GM18907 (cell line): ENCODE results near the gene PET117.
"Not testable (repeated sequence)": the region's sequence is repeated elsewhere in the genome, so short reads cannot be mapped to it uniquely, and the experiment has no call there.

Source experiments
- ATAC-seq: cut with Tn5 transposase; IDR thresholded peaks from one replicate; pipeline ENCODE4 v1.9.1; 2021; ENCODE audit warnings: mild to moderate bottlenecking, moderate library complexity; ENCODE audit not compliant: unreplicated experiment

PET117 gene, protein sequence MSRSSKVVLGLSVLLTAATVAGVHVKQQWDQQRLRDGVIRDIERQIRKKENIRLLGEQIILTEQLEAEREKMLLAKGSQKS

DNA sequence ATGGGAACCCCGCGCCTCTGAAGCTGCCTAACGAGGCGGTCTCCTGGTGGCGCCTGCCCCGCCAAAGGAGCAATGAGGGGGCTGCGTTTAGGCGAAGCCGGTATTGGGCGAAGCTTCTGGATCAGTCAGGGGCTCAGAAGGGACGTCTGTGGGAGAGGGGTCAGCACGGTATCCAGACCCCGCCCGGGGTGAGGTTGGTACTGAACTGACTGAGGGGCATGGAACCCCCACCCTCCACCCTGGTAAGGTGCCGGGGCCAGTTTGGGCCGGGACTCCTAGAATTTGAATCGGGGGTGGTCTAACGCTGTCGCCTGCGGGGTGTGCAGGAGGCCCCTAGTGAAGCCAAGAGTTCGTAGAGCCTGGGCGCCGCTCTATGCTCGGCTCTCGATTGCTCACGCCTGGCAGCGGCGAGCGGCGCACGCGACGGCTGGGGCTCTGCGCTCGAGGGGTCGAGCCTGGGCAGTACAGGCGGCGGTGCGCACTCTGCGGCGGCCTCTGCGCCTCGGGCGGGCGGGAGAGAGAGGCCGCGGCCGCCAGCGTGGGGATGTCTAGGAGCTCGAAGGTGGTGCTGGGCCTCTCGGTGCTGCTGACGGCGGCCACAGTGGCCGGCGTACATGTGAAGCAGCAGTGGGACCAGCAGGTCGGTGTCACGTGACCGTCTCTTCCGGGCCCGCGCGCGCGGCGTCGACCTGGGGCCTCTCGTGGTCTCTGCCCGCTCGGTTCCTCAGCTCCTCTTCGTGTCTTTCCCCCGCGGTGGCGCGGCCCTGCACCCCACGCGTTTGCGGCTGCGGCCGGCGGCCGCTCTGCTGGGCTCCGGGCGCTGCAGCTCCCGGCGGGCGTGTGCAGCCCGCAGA lies at the start of gene PET117, which contains the start of gene KAT14:
Gene PET117 (plus strand): TSS at position 452 of the 854 bp plus-strand sequence. CDS start 93 bp downstream, at position 545.
Gene KAT14 (plus strand): TSS at position 452 of the 854 bp plus-strand sequence. CDS start 4,798 bp downstream, outside the sequence.
- peak; percentile 89 for ATAC-seq

DNA sequence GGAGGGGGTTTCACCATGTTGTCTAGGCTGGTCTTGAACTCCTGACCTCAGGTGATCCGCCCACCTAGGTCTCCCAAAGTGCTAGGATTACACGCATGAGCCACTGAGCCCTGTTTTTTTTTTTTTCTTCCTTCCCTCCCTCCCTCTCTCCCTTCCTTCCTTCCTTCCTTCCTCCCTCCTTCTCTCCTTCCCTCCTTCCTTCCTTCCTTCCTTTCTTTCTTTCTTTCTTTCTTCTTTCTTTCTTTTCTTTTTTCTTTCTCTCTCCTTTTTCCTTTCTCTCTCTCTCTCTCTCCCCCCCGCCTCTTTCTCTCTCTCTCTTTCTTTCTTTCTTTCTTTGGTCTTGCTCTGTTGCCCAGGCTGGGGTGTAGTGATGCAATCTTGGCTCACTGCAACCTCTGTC lies 49.4 kb upstream of the PET117 start:
- ATAC-seq: not testable (repeated sequence)

DNA sequence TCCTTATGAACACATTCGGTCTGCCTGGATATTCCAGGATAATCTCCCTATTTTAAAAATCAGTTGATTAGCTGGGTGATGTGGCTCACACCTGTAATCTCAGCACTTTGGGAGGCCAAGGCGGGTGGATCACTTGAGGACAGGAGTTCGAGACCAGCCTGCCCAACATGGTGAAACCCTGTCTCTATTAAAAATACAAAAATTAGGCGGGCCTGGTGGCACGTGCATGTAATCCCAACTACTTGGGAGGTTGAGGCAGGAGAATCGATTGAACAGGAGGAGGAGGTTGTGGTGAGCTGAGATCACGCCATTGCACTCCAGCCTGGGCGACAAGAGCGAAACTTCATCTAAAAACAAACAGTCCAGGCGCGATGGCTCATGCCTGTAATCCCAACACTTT lies 48.8 kb upstream of the PET117 start:
- not testable (repeated sequence) for ATAC-seq

DNA sequence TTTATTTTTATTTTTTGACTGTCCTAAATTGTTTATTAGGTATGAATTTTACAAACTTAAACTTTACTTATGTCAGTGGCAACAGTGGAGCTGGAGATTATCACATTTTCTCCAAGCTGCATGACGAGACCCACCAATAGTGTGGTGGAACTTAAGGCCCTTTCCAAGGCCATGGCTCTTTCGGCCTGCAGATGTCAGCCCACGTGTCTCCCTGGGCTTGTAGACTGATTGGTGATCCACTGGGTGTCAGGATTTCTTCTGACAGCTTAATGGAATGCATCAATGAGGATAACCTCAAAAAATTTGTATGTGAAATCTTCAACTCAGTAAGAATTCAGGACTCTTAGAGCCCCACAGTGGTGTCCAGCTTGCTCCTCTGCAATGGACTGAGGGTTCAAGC lies 47.6 kb upstream of the PET117 start:
- no peak for ATAC-seq

DNA sequence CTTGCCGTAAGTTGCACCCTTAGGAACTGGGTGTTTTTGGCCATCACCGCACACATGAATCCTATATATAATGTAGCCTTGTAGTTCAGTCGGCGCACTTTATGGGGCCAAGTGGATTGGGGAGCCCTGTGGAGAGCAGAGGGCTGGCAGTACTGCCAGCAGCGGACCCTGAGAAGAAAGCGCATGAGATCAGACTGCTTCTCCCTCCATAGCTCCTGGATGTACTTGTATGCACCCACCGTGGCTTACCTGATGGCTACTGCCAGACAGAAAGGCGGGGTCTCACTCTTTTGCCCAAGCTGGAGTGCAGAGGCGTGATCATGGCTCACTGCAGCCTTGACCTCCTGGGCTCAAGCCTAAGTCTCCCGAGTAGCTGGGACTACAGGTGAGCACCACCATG lies 47.2 kb upstream of the PET117 start:
- no peak for ATAC-seq

DNA sequence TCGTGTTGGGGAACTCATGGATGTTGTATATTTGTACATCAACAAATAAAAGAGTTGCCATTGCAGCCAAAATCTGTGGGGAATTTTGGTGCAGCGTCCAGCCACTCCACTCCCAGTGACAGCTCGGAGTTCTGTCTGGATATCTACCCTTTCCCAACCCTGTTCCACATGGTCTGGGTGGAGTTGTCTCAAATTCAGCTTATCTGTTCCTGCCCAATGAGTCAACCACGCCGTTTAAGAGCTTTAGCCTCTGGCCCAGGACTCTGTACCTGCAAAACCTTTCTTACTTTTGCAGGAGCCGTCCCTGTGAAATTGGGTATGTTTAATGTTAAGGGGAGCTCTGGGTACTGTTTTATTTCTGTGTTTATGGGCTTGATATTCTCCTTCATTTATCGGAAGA lies 46.0 kb upstream of the PET117 start:
- no peak for ATAC-seq

DNA sequence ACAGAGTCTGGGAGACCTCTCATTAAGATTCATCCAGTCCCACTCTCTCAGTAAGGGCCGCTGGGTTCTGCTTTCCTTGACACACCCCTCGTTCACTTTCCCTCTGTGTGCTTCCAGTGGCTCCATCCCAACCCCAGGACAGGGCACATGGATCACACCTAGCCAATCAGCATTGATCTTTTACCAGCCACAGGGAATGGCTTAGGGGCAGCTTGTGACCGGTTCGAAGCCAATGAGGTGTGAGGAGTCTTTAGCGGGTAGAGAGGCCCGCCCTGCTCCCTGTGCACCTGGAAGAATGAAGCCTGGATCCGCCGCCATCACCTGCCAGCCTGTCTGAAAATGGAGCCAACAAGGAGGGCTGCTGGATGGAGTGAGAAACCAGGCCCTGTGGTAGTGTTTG lies 44.8 kb upstream of the PET117 start:
- ATAC-seq: no peak

DNA sequence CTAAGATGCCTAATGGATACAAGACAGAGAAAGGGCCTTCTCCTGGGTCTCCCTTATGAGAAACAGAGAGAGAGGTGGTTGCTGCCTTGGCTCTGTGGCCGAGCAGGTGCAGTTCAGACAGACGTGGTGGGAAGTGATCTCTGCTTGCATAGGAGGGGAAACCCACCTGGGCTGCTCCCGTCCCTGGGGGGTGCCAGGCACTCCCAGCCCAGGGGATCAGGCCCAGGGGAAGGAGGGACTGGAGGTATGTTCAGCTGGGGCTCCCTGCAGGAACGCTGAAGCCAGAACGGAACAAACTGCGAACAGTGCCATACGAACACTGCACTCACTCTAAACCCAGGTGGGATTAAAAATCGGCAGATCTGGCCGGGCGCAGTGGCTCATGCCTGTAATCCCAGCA lies 44.3 kb upstream of the PET117 start:
- ATAC-seq: no peak

DNA sequence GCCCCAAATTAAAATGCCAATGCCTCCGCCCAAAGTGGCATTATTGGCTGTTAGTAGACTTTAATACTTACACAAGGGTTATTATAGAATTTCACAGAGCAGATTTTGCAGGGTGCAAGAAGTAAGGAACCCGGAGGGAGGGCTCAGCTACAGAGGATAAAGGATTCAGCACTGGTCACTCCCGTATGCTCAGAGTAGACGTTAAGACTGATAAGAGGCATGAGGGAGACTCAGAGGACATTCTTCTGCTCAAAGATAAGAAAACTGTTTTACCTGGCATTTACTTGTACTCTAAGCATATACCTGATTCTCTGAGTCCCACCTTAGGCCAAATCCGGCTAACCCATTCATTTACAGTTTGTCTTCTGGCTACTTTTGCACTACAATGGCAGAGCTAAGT lies 43.5 kb upstream of the PET117 start:
- no peak for ATAC-seq

DNA sequence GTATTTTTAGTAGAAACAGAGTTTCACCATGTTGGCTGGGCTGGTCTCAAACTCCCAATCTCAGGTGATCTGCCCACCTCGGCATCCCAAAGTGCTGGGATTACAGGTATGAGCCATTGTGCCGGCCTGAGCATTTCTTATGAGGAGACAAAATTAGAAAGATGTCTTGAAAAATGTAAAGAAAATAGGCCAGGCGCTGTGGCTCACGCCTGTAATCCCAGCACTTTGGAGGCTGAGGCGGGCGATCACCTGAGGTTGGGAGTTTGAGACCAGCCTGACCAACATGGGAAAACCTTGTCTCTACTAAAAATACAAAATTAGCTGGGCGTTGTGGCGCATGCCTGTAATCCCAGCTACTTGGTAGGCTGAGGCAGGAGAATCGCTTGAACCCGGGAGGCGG lies 37.1 kb upstream of the PET117 start:
- not testable (repeated sequence) for ATAC-seq

DNA sequence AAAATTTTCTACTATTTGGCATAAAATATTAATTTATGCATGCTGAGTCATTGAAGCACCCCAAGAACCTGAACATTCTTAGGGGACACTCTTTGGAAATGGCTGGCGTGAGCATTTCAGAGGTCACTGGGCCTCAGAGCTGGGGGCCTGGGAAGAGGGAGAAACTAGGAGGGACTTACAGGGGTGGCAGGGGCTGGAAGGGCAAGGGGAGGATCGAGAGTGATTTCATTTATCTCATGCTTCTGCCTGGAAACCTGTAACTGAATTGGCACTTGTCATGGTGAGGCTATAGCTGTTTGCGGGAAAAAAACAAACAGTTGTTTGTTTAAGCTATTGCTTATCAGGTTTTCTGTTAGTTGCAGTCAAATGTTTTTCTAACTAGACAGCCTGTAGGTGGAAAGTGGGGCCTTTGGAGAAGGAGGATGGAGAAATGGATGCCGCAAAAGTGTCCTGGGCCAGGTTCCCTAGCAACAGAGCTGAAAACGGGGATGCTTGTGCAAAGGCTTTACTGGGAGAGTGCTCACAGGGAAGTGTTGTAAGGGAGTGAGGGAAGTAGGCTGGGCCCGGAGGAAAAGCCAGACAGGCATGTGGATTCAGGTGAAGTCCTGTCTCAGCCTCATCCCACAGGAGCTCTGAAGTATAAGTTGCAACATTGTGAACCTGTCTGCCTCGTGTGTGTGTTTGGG lies 36.4 kb upstream of the PET117 start:
- no peak for ATAC-seq

DNA sequence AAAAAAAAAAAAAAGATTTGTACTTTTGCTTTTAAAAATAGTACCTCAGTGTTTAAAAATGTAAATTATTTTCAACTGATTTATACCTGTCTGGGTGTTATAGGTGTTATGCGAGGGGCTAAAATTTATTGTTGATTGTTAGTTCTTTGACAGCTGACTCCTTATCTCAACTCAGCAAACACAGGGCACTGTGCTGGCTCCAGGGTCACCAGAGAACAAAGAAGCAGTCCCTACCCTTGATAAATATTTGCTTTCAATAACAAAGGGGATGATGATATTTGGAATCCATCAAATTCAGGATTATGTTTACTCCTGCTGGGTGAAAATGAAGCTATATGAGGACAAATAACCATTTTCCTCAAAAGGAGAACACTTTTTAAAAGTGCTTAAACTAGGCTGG lies 34.2 kb upstream of the PET117 start:
- ATAC-seq: no peak

DNA sequence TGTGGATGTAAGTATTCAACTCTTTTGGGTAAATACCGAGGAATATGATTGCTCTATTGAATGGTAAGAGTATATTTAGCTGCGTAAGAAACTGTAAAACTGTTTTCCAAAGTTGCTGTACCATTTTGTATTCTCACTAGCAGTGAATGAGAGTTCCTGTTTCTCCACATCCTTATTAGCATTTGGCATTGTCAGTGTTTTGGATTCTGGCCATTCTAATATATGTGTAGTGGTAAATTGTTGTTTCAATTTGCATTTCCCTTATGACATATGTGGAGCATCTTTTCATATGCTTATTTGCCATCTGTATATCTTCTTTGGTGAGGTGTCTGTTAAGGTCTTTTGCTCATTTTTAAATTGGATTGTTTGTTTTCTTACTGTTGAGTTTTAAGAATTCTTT lies 29.3 kb upstream of the PET117 start:
- no peak for ATAC-seq

DNA sequence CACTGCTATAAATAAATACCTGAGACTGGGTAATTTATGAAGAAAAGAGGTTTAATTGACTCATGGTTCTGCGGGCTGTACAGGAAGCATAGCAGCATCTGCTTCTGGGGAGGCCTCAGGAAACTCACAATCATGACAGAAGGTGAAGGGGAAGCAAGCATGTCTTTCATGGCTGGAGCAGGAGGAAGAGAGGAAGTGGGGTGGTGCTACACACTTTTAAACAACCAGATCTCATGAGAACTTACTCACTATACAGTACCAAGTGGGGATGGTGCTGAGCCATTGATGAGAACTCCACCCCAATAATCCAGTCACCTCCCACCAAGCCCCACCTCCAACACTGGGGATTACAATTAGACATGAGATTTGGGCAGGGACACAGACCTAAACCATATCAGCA lies 9.1 kb upstream of the PET117 start:
- ATAC-seq: not testable (repeated sequence)

DNA sequence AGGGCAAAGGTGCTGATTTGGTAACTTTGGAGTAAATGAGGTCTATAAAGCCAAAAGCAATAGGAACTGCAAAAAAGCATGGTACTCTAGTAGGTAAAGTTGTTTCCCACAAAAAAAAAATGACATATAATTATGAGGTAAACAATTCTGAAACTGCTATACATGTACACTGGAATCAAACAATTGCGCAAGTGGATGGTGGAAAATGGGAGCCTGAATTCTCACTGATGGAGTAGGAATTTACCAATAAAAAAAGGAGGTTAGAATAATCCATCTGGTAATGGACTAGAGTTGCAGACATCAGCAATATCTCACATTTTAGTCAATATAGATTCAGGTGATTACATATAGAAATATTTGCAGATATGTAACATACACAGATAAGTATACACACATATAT lies 5.0 kb upstream of the PET117 start:
- ATAC-seq: no peak

DNA sequence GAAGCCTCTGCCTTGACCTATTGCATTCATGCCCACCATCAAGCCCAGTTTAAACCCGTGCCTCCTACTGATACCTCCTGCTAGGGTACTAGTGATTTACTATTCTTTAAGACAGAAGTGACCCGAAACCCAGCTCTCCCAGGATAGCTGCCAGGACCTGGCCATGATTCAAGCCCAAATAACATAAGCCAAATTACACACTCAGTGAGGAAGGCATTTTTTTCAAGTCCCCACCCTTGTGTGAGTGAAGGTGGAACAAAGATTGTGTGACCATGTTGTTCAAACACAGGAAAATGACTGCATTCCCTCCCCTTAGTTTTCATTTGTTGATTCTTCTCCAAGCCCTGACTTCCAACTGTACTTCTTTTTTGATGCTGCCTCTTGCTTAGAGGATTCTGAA lies 3.7 kb upstream of the PET117 start:
- no peak for ATAC-seq

DNA sequence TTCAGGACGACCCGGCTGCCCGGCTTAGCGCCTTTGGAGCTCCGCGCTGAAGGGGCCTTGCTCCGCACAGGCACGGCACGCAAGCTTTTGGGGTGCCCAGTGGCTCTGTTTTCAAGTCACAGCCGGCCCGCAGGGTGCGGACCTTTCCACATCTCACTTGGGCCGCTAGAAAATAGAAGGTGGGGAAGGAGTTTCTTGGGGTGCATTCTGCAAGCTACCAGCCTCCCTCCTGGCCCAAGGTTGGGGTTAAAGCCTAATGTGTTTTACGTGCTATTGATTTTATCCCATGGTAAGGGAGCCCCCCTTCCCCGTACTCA lies 561 bp downstream of the PET117 start:
- peak; percentile 2 for ATAC-seq

DNA sequence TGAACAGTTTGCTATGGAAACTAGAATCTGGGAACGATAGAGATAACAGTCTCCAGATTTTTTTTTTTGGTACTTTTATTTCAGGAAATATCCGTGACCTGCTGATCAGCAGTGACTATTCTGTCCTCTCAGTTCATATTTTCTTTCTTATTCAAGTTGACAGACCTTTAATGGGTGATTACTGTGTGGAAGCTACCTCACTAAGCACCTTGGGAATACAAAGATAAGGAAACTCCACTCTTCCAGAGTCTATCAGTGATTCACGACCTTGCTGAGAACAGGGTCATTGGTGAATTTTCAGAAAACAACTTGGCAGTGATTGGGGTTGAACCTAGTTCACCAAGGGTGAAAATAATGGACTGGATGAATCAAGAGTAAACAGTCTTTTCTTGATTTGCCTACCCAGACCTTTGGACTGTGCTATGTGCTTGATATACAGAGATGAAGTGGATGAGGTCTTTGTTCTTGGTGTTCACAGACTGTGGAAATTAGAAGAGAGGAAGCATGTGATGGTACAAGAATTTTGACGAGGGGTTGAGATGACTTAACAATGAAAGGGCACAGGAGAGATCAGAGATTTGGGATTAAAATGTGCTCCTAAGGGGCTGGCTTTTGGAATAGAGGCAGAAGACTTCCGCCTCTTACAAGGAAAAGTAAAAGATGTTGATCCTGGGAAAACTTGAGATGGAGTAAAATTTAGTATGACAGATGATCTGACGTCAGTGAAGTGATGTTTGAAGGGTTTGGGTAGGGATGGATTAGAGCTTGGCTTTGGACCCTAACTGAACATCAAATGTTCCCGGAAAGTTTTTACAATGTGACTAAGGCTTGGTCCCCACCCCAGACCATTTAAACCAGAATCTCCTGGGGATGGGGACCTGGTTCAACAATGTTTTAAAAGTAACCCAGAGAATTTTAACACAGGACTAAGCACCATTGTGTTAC lies 1.2 kb downstream of the PET117 start:
- no peak for ATAC-seq

DNA sequence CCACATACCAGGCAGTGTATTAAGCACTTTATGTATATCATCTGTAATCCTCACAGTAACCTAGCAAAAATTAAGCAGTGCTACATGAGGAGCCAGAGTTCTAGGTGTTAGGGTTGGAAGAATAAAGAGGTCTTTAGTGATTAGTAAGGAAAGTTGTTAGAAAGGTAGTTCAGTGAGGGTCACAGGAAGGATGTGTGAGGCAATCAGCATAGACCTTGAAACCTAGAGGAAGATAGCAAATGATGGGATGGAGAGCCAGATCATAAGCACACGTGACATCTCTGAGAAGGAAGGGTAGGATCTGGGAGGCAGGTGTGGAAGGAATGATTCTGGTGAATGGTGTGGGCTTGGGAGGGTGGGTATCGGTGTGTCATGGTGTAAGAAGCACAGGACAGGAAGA lies 2.2 kb downstream of the PET117 start:
- no peak for ATAC-seq

DNA sequence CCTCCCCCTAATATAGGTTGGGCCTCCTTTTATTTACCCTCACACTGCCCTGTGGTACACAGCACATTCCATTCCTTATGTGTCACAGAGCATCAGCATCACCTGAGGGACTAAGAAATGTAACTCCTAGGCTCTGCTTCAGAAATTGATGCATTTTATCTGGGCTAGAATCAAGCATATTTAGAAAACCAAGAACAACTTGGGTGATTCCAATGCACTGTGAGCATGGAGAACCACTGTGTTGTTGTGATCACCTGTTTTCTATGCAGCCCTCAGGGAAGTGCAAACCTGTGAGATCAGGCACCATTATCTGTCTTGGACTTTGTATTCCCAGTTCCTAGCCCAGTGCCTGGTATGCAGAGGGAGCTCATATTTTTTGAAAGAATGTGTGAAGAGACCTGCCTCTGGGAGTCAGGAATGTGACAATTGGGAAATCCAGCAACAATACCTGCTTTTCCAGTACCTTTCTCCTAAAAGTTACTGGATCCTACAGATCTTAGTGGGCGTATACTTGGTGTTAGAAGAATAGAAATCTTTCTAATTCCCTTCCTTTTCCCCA lies 7.0 kb downstream of the PET117 start:
- ATAC-seq: no peak

DNA sequence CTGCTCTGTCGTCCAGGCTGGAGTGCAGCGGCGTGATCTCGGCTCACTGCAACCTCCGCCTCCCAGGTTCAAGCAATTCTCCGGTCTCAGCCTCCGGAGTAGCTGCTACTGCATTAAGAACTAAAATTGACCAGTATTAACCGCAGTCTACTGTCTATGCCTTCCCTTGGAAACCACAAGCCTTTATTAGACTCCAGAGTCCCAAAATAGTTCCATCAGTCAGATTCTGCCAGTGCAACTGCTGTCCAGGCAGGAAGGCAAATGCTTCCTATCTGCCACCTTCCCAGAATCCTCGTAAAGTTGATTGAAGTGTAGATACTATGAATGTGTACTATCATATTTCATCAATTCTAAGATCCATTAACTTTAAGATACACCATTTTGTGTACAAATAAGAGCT lies 16.7 kb downstream of the PET117 start:
- ATAC-seq: no peak
